ENCODE data around the gene C6orf89.

DNA sequence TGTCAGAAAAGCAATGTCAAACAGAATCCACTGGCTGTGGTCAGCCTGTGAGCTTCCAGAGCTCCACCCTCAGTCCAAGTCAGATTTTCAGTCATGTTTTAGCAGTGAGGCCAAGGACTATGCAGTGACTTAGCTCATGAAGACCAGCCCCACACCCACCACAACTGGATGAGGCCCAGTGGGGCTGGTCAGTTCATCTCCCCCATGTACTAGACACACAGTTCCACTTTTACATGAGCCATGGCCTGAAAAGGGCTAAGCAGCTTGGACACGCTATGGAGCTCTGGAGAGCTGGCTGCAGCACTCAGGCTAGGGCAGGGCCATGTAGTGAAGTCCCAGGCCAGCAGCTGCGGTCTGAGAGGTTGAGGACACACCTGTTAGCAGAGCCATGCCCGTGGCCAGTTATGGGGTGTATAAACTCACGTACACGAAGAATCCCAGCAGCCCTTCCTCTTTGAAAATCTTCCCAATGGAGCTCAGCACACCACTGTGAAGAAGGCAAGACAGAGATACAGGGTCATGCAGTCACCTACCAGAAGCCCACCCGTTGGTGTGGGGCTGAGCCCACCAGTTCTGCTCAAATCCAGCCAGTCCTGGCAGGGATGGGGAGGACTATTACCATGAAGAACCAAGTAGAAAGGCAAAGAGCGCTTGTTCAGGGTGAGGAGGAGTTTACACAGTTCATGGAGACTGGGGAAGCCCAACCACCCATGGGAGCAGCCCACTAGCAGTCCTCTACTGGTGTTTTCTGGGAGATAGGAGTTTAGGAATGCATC is 89.7 kb downstream of the C6orf89 start:
- TF ChIP-seq, protein P1, sequence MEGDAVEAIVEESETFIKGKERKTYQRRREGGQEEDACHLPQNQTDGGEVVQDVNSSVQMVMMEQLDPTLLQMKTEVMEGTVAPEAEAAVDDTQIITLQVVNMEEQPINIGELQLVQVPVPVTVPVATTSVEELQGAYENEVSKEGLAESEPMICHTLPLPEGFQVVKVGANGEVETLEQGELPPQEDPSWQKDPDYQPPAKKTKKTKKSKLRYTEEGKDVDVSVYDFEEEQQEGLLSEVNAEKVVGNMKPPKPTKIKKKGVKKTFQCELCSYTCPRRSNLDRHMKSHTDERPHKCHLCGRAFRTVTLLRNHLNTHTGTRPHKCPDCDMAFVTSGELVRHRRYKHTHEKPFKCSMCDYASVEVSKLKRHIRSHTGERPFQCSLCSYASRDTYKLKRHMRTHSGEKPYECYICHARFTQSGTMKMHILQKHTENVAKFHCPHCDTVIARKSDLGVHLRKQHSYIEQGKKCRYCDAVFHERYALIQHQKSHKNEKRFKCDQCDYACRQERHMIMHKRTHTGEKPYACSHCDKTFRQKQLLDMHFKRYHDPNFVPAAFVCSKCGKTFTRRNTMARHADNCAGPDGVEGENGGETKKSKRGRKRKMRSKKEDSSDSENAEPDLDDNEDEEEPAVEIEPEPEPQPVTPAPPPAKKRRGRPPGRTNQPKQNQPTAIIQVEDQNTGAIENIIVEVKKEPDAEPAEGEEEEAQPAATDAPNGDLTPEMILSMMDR (IDR thresholded peaks at IDR 0.05): no peak
- TF ChIP-seq EP300 (IDR thresholded peaks at IDR 0.05; ENCODE audit: low read depth) (no peak), POLR2A (IDR thresholded peaks at IDR 0.05) (no peak), POLR2AphosphoS5 (IDR thresholded peaks at IDR 0.05) (no peak)
